Smooth muscle cell (in vitro differentiated cells): ENCODE measurements around the gene BSN. TPM values are rescaled to one million over a fixed set of nuclear protein-coding genes. Genes with fewer than 3 reads are reported as not detected.

Source experiments
- DNase-seq: peaks from one replicate; lab custom pipeline; 2025; ENCODE audit not compliant: unreplicated experiment; lab: John Stamatoyannopoulos, UW
- H2AFZ ChIP-seq: fragments of 200-600 bp; sonication (generic); 2 replicates; pipeline ENCODE4 v1.6.0; 2016; ENCODE audit warnings: antibody characterized with exemption, low read depth, mild to moderate bottlenecking
- H3F3A ChIP-seq: fragments of 200-600 bp; sonication (generic); 2 replicates; pipeline ENCODE4 v1.6.0; 2017; ENCODE audit warnings: antibody characterized with exemption, low read depth
- H3K27ac ChIP-seq: fragments of 200-600 bp; sonication (generic); 2 replicates; pipeline ENCODE4 v1.5.1; 2016; ENCODE audit warnings: low read depth, mild to moderate bottlenecking
- H3K27me3 ChIP-seq: fragments of 200-600 bp; sonication (generic); 2 replicates; pipeline ENCODE4 v1.6.1; 2016; ENCODE audit warnings: low read depth, mild to moderate bottlenecking
- H3K36me3 ChIP-seq: fragments of 200-600 bp; sonication (generic); 2 replicates; pipeline ENCODE4 v1.5.1; 2016; ENCODE audit warnings: low read depth
- H3K4me1 ChIP-seq: fragments of 200-600 bp; sonication (generic); 2 replicates; pipeline ENCODE4 v1.5.1; 2016; ENCODE audit warnings: low read depth
- H3K4me2 ChIP-seq: fragments of 200-600 bp; sonication (generic); 2 replicates; pipeline ENCODE4 v1.6.0; 2016; ENCODE audit warnings: mild to moderate bottlenecking
- H3K4me3 ChIP-seq: fragments of 200-600 bp; sonication (generic); 2 replicates; pipeline ENCODE4 v1.5.1; 2016; ENCODE audit warnings: mild to moderate bottlenecking
- H3K79me2 ChIP-seq: fragments of 200-600 bp; sonication (generic); 2 replicates; pipeline ENCODE4 v1.6.0; 2016; ENCODE audit warnings: low read depth, mild to moderate bottlenecking
- H3K9ac ChIP-seq: fragments of 200-600 bp; sonication (generic); 2 replicates; pipeline ENCODE4 v1.6.0; 2016; ENCODE audit warnings: low read depth
- H3K9me3 ChIP-seq: fragments of 200-600 bp; sonication (generic); replicated peaks from 2 replicates; pipeline ENCODE4 v1.5.1; 2016; ENCODE audit warnings: low read depth
- H4K20me1 ChIP-seq: fragments of 200-600 bp; sonication (generic); 2 replicates; pipeline ENCODE4 v1.6.0; 2016; ENCODE audit warnings: low read depth
- WGBS: methylation state at CpG from one replicate; pipeline ENCODE4 v1.1.7; 2016; ENCODE audit warnings: low lambda C conversion rate; 5-methylcytosine and 5-hydroxymethylcytosine counted together
- polyA plus RNA-seq: library from polyadenylated mRNA; unstranded; fragments of >200 nt; fragmentation: Nextera tagmentation; extraction: Ambion mirVana; gene quantifications from 2 replicates; pipeline ENCODE4 v1.2.1, GENCODE V29; 2016
- small RNA-seq: library from RNA; depleted of rRNA; stranded (forward); fragments of <200 nt; gene quantifications from one replicate; pipeline ENCODE3, GENCODE V24; 2014
- total RNA-seq: library from RNA; depleted of rRNA; stranded (reverse); fragments of >200 nt; gene quantifications from 2 replicates; pipeline ENCODE4 v1.2.3, GENCODE V29; 2014
- TF ChIP-seq, protein P1 (sequence below): fragments of 200-600 bp; sonication (generic); IDR thresholded peaks from 2 replicates; pipeline ENCODE4 v1.5.1; 2017; ENCODE audit warnings: borderline replicate concordance, mild to moderate bottlenecking, antibody characterized with exemption; ENCODE audit not compliant: insufficient read depth, poor library complexity, severe bottlenecking

Gene BSN
- total and polyA plus RNA-seq, 2 experiments from 2014 or later: under 0.01 to 0.07 TPM

DNA sequence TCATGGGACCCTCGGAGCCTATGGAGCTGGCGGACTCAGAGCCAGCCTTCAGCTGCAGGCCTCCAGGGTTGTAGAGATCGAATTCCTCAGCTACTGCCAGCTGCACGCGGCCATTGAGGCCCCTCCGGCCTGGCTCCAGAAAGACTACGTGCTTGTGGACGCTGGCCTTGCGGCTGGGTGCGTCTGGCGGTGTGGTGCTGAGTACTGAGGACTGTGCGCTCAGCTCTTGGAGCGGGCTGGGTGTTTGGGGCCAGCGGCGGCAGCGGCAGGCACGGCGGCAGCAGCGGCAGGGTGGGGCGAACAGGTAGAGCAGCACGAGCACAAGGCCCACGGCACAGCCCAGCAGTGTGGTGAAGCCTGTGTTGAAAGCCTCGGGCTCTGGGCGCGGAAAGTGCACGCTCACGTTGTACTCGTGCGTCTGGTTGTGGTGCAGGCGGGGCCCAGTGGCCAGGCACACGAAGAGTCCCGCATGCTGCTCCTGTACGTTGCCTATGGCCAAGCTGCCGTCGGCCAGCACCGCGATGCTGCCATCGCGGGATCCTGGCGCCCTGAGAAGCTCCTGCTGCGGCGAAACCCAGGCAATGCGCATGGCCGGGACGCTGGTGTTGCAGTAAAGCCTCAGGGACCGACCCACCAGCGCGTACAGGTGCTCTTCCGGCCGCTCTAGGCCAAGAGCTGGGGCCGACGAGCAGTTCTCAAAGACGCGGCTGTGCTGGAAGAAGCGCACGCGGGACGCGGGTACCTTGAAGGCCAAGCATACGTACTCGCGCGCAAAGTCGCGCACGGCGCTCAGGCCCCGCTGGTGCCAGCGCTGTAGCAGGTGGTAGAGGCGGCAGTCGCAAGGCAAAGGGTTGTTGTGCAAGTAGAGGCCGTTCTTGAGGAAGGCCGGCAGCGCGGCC, 163.9 kb downstream of the BSN start:
- Histone ChIP-seq H4K20me1 (peaks cover 16% of the 10 kb centered on the region), H3K4me2 (peak overlapping the region; percentile 94), H3K9ac (no peak overlapping the region), H3K4me1 (peaks cover 12% of the 10 kb centered on the region), H3F3A (peaks cover 4% of the 10 kb centered on the region), H3K79me2 (peaks cover 9% of the 10 kb centered on the region), H3K27ac (no peak overlapping the region), H3K4me3 (peak overlapping the region; percentile 64), H3K36me3 (no peaks in the 10 kb centered on the region), H3K27me3 (no peaks in the 10 kb centered on the region), H3K9me3 (no peaks in the 10 kb centered on the region), H2AFZ (no peak overlapping the region)
- TF ChIP-seq, protein P1, sequence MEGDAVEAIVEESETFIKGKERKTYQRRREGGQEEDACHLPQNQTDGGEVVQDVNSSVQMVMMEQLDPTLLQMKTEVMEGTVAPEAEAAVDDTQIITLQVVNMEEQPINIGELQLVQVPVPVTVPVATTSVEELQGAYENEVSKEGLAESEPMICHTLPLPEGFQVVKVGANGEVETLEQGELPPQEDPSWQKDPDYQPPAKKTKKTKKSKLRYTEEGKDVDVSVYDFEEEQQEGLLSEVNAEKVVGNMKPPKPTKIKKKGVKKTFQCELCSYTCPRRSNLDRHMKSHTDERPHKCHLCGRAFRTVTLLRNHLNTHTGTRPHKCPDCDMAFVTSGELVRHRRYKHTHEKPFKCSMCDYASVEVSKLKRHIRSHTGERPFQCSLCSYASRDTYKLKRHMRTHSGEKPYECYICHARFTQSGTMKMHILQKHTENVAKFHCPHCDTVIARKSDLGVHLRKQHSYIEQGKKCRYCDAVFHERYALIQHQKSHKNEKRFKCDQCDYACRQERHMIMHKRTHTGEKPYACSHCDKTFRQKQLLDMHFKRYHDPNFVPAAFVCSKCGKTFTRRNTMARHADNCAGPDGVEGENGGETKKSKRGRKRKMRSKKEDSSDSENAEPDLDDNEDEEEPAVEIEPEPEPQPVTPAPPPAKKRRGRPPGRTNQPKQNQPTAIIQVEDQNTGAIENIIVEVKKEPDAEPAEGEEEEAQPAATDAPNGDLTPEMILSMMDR: no peak
- DNase-seq: no peak
- WGBS: 80% methylated on average over 75 of the region's 75 CpGs

GRCh38 chr3:49718858-49719213, 164.6 kb downstream of the BSN start:
- peaks cover 12% of the 10 kb centered on the region for H3K4me1 ChIP-seq
- H3K27me3 ChIP-seq: no peaks in the 10 kb centered on the region
- H3K4me3 ChIP-seq: peak overlapping the region; percentile 64
- no peak for DNase-seq
- H3K9me3 ChIP-seq: no peaks in the 10 kb centered on the region
- 14% methylated on average over 28 of the region's 33 CpGs for WGBS
- peaks cover 16% of the 10 kb centered on the region for H4K20me1 ChIP-seq
- H3F3A ChIP-seq: peaks cover 4% of the 10 kb centered on the region
- peak overlapping the region; percentile 94 for H3K4me2 ChIP-seq
- no peak overlapping the region for H2AFZ ChIP-seq
- peaks cover 13% of the 10 kb centered on the region for H3K79me2 ChIP-seq
- TF ChIP-seq, protein P1: no peak
- H3K9ac ChIP-seq: no peak overlapping the region
- H3K36me3 ChIP-seq: no peaks in the 10 kb centered on the region
- H3K27ac ChIP-seq: no peak overlapping the region

DNA sequence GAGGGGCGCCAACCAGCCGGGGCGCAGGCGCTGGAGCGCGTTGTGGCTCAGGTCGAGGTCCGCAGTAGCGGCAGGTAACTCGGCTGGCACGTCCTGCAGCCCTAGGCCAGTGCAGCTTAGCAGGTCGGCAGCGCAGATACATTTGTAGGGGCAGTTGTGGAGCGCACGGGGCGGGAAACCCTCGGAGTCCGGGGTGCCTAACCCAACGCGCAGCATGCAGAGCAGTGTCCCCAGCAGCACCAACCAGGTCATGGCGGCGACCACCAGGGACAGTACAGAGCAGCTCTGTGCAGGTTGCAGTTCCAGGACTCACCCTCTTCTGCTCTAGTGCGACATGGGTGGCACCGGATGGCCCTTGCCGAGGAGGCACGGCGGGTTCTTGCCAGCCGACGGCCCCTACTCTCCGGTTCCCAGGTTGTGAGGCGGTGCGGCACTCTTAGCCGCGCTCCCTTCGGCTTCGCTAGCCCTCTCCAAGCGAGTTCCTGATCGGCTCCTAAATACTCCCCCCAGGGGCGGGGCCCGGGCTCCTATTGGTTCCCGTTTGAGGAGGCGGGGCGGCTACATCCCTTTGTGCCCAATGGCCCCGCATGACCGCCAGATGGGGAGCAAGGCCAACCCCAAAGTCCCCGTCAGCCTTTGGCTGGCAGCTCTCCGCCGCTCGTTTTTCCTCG, 165.1 kb downstream of the BSN start, which contains the start of gene AMIGO3:
AMIGO3 (minus strand) TSS at position 471 of the 671 bp plus-strand sequence; CDS start at position 252, 219 bp downstream.
- Histone ChIP-seq H3K79me2 (peaks cover 13% of the 10 kb centered on the region), H3K9ac (no peak within 1 kb of the TSS), H3F3A (peaks cover 6% of the 10 kb centered on the region), H3K4me3 (peak within 1 kb of the TSS; percentile 64), H3K36me3 (no peaks in the 10 kb centered on the region), H4K20me1 (peaks cover 16% of the 10 kb centered on the region), H3K4me1 (peaks cover 12% of the 10 kb centered on the region), H3K9me3 (no peaks in the 10 kb centered on the region), H3K4me2 (peak within 1 kb of the TSS; percentile 94), H3K27ac (peak within 1 kb of the TSS; percentile 21), H2AFZ (no peak within 1 kb of the TSS), H3K27me3 (no peaks in the 10 kb centered on the region)
- peak; percentile 76 for DNase-seq
- TF ChIP-seq, protein P1: peak; percentile 35
- 2% methylated on average over 49 of the region's 50 CpGs for WGBS

Small RNAs within 50 kb of the gene (small RNA-seq; reads per million reads assigned to genes)
- not detected for gene AMIGO3

Other genes with a start within 250 kb of the BSN start
- 23.8 and 28.3 TPM in 2 replicates for gene USP4, start 214.4 kb upstream of the BSN start, total RNA-seq
- 25.6 and 36.1 TPM in 2 replicates for gene USP4, start 214.4 kb upstream of the BSN start, polyA plus RNA-seq
- gene GPX1, start 196.1 kb upstream of the BSN start, total RNA-seq: 148 and 173 TPM in 2 replicates
- 247 and 301 TPM in 2 replicates for gene GPX1, start 196.1 kb upstream of the BSN start, polyA plus RNA-seq
- gene RHOA, start 142.5 kb upstream of the BSN start, total RNA-seq: 530 and 556 TPM in 2 replicates
- gene RHOA, start 142.5 kb upstream of the BSN start, polyA plus RNA-seq: 440 and 447 TPM in 2 replicates
- gene TCTA, start 142.1 kb upstream of the BSN start, total RNA-seq: 4.3 and 11.0 TPM in 2 replicates
- 12.8 and 13.6 TPM in 2 replicates for gene TCTA, start 142.1 kb upstream of the BSN start, polyA plus RNA-seq
- gene AMT, start 132.0 kb upstream of the BSN start, total RNA-seq: 10.9 and 16.1 TPM in 2 replicates
- gene AMT, start 132.0 kb upstream of the BSN start, polyA plus RNA-seq: 19.3 and 21.6 TPM in 2 replicates
- 3.9 TPM in 2 replicates for gene NICN1, start 125.2 kb upstream of the BSN start, total RNA-seq
- 4.5 and 4.6 TPM in 2 replicates for gene NICN1, start 125.2 kb upstream of the BSN start, polyA plus RNA-seq
- 61.6 and 65.2 TPM in 2 replicates for gene DAG1, start 84.2 kb upstream of the BSN start, total RNA-seq
- gene DAG1, start 84.2 kb upstream of the BSN start, polyA plus RNA-seq: 32.1 and 53.0 TPM in 2 replicates
- gene APEH, start 119.9 kb downstream of the BSN start, total RNA-seq: 53.1 and 69.4 TPM in 2 replicates
- 91.7 and 104 TPM in 2 replicates for gene APEH, start 119.9 kb downstream of the BSN start, polyA plus RNA-seq
- gene MST1, start 135.0 kb downstream of the BSN start, total RNA-seq: 15.4 and 18.7 TPM in 2 replicates
- gene MST1, start 135.0 kb downstream of the BSN start, polyA plus RNA-seq: 22.9 and 28.5 TPM in 2 replicates
- 15.8 and 17.3 TPM in 2 replicates for gene RNF123, start 135.1 kb downstream of the BSN start, total RNA-seq
- gene RNF123, start 135.1 kb downstream of the BSN start, polyA plus RNA-seq: 23.9 and 37.8 TPM in 2 replicates
- 2.8 and 2.9 TPM in 2 replicates for gene AMIGO3, start 165.2 kb downstream of the BSN start, total RNA-seq
- gene AMIGO3, start 165.2 kb downstream of the BSN start, polyA plus RNA-seq: 2.2 and 2.4 TPM in 2 replicates
- 21.1 and 21.3 TPM in 2 replicates for gene GMPPB, start 169.5 kb downstream of the BSN start, total RNA-seq
- gene GMPPB, start 169.5 kb downstream of the BSN start, polyA plus RNA-seq: 68.3 and 74.8 TPM in 2 replicates
- gene IP6K1, start 232.1 kb downstream of the BSN start, total RNA-seq: 26.8 and 31.1 TPM in 2 replicates
- 23.0 and 24.6 TPM in 2 replicates for gene IP6K1, start 232.1 kb downstream of the BSN start, polyA plus RNA-seq
- 0.31 and 4.8 TPM in 2 replicates for gene CDHR4, start 245.4 kb downstream of the BSN start, total RNA-seq
- 0.84 TPM in 1 of 2 replicates, not detected in the other for gene CDHR4, start 245.4 kb downstream of the BSN start, polyA plus RNA-seq
- 2.5 and 4.1 TPM in 2 replicates for gene INKA1, start 248.8 kb downstream of the BSN start, total RNA-seq
- gene INKA1, start 248.8 kb downstream of the BSN start, polyA plus RNA-seq: 7.3 and 8.1 TPM in 2 replicates